Transverse colon (tissue), 4 donors: Measurements from ENCODE around the gene SEC61G.

Experiments
- CTCF ChIP-seq, 5 experiments: fragments of 200-600 bp in 3 of 5; fragments of 450-650 bp in 2 of 5; sonication (generic) in 3 of 5; IDR thresholded peaks; 1 replicate in 2 of 5; 2 replicates in 3 of 5; pipeline ENCODE4 v1.5.1; 2016 to 2017; ENCODE audit warnings: antibody characterized with exemption in 5 of 5, inconsistent platforms in 3 of 5, mild to moderate bottlenecking in 2 of 5, moderate library complexity in 1 of 5
- POLR2AphosphoS5 ChIP-seq, 3 donors: sonication (generic); formaldehyde crosslinking; IDR thresholded peaks; one replicate each; pipeline ENCODE4 v1.6.1; 2016; ENCODE audit warnings: antibody characterized with exemption in 3 of 3

- TF ChIP-seq CTCF (IDR thresholded peaks at IDR 0.05) (no peak), POLR2AphosphoS5 (IDR thresholded peaks at IDR 0.05) (no peak)
Observed at GRCh38 chr7:54743580-54743979, 15.4 kb downstream of the SEC61G start.
